GM18526 (cell line): Measurements from ENCODE around the gene LINGO3.

Experiments
- POLR2A ChIP-seq: IDR thresholded peaks from 3 replicates; pipeline ENCODE4 v1.6.1; 2011; ENCODE audit not compliant: insufficient read length; ENCODE audit errors: extremely low read depth

LINGO3 gene

DNA sequence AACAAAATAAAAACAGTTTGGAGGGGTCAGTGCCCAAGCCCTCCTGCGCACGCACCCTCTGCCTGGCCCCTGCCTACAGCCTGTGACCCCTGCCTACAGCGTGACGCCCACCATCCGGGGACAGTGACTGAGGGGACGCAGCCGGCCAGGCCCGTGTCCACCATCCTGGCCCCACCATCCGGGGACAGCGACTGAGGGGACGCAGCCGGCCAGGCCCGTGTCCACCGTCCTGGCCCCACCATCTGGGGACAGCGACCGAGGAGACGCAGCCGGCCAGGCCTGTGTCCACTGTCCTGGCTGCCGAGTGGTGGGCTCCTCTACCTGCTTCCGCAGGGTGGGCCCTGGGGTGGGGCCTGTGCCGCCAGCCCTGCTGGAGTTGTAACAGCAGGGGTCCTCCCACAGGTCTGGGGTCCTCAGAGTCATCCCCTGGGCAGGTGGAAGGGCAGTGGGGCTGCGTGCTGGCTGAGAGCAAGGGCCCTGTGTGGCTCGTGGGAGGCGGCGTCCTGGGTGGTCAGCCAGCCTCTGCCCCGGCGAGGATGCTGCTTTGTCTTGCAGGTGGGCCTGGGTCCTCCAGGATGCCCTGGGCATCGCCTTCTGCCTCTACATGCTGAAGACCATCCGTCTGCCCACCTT is 34.8 kb upstream of the LINGO3 start:
- TF ChIP-seq POLR2A: no peak

DNA sequence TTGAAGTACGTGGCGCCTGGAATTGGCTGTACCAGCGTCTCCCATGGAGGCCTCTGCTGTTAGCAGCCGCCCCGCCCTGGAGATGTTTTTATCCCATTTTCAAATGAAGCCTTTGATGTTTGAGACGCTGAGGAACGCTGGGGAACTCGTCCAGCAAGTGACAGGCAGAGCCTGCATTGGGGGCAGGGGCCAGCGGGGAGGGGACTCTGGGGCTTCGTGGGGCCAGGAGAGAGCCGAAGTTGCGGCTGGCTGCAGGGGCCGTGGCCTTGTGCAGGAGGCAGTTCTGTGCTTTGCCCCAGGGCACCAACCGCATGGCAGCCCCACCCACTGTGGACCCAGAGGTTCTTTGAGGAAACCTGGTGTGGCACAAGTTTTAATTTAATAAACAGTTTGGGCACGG is 34.0 kb upstream of the LINGO3 start:
- no peak for TF ChIP-seq POLR2A

DNA sequence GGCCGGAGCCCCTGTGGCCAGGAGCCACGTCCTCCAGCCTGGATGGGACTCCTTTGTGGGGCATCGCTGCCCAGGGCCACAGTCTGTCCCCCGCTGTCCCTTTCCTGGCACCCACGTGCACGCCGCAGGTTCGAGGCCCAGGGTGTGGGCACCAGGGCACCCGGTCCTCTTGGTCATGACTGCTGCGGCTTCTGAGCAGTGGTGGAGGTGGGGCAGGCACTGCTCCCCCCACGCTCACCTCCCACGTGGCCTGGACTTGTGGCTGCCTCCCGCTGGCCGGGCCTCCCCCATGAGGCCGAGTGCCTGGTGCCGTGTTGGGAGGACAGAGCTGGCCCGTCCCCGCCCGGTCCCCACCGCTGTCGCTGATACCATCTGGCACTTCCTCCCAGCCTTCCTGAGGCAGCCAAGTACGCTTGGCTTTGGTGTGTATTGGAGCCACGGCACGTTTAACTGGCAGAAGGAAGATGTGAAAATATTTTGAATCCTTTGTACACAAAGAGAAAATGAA is 33.3 kb upstream of the LINGO3 start:
- TF ChIP-seq POLR2A: no peak

DNA sequence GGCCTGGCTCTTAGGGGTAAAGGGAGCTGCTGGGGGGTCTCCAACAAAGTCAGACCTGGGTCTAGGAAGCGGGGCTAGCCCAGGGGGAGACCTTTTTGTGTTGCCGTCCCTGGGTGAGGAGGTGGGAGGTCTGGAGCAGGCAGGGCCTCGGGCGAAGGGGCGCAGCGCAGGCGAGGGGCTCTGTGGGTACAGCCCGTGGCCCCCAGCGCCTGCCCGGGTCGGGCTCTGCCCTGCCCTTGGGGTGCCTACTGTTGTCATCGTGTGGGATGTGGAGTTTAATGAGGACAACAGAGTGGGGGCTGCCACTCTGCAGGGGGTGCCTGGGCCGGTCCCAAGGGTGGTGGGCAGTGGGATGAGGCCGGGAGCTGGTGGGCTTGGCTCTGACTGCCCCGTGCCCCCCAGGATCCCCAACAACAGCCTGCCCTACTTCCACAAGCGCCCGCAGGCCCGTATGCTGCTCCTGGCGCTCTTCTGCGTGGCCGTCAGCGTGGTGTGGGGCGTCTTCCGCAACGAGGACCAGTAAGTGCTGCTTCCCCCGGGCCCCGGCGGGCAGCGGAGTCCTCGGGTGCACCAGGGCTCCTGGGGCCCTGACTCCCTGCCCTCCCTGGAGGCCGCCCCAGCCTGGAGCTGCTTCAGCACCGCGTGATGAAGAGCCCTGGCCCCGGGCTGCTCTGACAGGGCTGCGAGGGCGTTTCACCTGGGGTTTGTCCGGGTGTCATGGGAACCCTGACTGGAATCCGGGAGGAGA is 32.7 kb upstream of the LINGO3 start:
- TF ChIP-seq POLR2A: no peak

DNA sequence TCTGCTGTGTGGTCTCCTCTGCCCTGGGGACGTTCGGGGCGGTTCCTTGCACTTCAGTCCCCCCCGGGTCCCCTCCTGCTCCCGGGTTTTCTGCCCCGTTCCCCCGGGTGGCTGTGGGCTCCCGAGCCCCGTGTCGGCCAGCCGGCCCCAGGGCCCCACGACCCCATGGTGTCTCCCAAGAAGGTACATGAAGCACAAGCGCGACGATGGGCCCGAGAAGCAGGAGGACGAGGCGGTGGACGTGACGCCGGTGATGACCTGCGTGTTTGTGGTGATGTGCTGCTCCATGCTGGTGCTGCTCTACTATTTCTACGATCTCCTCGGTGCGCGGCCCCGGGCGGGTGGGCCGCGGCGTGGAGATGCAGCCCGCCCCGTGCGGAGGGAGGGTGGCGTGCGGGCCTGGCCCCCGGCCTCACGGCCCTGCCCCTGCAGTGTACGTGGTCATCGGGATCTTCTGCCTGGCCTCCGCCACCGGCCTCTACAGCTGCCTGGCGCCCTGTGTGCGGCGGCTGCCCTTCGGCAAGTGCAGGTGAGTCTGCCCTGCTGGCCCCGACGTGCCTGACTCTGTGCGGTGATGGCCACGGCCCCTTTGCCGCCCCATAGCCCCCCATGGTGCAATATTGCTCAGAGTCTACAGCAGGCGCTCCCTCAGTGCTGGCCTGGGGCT is 31.8 kb upstream of the LINGO3 start:
- no peak for TF ChIP-seq POLR2A

DNA sequence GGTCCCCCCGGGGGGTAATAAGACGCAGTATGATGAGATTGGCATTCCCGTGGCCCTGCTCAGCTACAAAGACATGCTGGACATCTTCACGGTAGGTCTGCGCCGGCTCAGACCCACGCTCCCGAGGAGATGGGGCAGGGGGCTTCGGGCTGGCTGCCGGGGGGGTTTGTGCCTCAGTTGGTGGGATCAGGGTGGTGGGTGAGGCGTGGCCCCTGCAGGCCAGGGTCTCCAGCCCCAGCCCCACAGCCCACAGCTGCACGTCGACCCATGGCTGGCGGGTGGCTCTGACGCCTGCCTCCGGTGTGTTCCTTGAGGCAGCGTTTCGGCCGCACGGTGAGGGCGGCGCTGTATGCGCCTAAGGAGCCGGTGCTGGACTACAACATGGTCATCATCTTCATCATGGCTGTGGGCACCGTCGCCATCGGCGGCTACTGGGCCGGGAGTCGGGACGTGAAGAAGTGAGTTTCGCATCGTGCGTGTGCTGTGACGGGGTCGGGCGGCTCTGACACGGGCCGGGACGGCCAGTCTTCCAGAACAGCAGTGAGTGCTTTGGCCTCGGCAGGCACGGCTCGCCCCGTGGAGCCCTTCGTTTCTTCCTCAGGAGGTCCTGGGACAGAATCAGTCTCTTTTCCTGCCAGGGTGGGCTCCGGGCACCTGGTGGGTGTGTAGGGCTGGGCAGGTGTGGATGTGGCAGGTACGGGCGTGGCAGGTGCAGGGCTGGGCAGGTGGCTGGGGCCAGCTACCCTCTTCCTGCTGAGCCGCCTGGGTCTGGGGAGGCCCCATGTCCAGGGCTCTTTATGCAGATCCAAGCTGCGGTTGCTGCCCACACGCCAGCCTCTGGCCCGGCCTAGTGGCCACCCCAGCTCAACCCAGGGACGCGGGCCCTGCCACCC is 31.0 kb upstream of the LINGO3 start:
- TF ChIP-seq POLR2A: no peak

DNA sequence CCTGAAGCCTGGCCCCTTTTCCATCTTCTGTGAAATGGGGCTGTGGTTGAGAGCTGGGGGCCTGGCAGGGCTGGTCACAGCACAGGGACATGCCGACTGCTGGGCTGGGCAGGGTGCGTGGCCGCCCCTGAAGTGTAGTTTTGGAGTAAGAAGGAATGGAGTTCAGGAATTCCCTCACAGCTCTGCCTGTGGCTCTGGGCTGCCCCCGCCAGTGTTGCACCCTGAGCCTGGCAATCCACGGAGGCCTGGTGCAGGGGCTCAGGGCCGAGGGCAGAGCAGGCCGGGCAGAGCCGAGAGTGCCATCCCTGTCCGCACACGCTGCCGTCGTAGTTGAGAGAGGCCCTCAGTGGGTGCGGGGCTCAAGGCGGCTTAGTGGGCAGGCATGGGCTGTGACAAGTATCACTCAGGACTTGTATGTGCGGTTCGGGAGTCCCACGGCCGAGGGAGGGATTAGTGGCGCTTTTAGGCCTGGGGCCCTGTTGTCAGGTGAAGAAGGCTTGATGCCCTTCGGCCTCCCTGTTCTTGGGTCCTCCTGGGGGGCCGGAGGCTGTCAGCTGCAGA is 30.2 kb upstream of the LINGO3 start:
- no peak for TF ChIP-seq POLR2A

DNA sequence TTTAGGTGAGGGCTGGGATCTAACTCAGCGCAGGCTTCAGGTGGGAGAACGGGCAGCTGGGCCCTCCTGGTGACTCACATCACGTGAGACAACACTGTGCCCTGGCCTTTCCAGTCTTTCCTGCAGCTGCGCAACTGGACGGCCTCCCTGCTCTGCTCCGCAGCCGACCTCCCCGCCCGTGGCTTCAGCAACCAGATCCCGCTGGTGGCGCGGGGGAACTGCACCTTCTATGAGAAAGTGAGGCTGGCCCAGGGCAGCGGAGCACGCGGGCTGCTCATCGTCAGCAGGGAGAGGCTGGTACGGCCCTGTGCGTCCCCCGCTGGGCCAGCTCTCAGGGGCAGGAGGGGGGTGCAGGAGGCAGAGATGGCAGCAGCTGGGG is 29.4 kb upstream of the LINGO3 start:
- no peak for TF ChIP-seq POLR2A

DNA sequence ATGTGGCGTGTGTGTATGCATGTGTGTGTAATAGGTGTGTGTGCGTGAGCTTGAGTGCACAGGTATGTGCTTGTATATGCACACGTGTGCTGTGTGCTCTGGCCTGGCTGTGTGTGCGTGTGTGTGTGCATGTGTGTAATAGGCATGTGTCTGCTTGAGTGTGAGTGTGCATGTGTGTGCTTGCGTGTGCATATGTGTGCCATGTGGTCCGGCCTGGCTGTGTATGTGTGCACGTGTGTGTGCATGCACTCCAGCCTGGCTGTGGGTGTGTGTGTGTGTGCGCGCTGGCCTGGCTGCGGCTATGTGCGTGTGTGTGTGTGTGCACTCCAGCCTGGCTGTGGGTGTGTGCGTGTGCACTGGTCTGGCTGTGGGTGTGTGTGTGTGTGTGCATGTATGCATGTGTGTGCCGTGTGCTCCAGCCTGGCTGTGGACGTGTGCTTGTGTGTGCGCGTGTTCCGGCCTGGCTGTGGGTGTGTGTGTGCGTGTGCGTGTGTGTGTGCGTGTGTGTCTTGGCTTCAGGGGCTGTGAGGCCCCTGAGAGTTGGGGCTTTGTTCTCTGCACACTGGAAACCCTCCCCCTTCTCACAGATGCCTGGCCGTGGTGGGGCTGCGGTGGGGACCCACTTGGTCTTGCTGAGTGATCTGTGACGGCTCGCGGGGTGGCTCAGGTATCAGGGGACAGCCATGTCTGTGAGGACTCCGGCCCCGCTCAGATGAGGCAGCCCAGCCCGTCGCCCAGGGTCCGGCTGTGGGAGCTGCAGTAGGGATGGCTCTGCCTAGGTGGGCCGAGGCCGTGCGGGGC is 28.8 kb upstream of the LINGO3 start:
- TF ChIP-seq POLR2A: no peak

DNA sequence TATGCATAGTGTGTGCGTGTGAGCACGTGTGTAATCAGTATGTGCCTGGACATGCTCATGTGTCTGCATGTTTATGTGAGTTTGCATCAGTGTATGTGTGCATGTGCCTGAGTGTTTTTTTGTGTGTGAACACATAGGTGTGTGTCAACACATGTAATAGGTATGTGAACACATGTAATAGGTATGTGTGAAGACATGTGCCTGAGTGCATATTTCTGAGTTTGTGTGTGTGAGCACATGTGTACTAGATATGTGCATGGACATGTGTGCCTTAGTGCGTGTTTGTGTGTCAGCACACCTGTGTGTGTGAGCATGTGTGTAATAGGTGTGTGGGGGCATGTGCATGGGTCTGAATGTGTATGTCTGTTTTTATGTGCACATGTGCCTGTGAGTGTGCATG is 27.9 kb upstream of the LINGO3 start:
- TF ChIP-seq POLR2A: no peak

DNA sequence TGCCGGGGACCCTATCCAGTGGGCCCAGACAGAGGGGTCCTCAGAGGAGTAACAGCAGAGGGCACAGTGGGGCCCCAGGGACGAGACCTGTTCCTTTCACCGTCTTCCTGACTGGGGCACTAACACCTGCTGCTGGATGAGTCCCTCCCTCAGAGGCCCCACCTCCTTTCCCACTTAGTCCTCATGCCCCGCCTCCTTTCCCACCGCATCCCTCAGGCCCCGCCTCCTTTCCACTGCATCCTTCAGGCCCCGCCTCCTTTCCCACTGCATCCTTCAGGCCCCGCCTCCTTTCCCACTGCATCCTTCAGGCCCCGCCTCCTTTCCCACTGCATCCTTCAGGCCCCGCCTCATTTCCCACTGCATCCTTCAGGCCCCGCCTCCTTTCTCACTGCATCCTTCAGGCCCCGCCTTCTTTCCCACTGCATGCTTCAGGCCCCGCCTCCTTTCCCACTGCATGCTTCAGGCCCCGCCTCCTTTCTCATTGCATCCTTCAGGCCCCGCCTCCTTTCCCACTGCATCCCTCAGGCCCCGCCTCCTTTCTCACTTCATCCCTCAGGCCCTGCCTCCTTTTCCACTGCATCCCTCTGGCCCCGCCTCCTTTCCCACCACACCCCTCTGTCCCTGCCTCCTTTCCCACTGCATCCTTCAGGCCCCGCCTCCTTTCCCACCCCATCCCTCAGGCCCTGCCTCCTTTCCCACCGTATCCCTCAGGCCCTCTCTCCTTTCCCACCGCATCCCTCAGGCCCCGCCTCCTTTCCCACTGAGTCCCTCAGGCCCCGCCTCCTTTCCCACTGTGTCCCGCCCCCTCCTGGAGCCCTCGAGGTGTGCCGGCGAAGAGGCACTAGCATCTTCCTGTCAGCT is 27.3 kb upstream of the LINGO3 start:
- no peak for TF ChIP-seq POLR2A

DNA sequence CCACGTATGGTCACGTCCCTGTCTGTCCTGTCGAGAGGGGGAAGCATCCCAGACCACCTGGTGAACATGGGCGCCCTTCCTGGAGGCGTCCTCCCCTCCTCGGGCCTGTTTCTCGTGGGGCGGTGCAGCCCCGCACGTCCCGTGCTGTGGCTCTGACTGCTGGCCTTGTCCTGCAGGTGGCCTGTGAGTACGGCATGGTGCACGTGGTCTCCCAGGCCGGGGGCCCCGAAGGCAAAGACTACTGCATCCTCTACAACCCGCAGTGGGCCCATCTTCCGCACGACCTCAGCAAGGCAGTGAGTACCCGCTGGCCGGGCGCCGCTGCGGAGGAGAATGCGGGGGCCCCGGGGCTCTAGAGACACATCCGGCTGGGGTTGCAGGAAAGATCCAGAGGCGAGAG is 26.5 kb upstream of the LINGO3 start:
- no peak for TF ChIP-seq POLR2A

DNA sequence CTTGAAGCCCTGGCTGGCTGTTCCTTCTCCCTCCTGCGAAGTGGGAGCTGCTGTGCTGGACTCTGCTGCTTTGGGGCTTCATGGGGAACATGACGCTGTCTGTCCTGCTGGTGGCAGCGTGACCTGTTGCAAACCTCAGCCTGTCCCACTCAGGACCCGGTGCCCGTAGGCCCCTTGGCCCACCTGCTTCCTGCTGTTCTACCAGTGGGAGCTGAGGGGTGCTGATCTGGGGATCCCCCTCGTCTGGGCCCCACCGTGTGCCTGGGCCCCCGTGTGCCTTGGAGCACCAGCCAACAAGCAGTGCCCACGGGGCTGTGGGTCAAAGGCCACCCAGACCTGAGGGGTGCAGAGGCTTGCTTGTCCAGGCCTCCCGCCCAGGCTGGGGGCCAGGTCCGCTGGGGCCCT is 25.9 kb upstream of the LINGO3 start:
- no peak for TF ChIP-seq POLR2A
